Fibroblast of lung (primary cell): Measurements from ENCODE around the gene CUTA. TPM values are rescaled to one million over a fixed set of nuclear protein-coding genes. Genes with fewer than 3 reads are reported as not detected.

ENCODE experiments used
- DNase-seq, 2 donors: peaks; one replicate each; pipeline versions ENCODE4 v3.0.0 to v3.0.0-alpha.2; 2010; ENCODE audit warnings: low read depth in 2 of 2
- H2AFZ ChIP-seq: 2 replicates; pipeline ENCODE4 v1.5.1; 2012; ENCODE audit warnings: low read length, control low read depth, inconsistent platforms
- H3K27ac ChIP-seq: 2 replicates; pipeline ENCODE4 v1.5.1; 2011; ENCODE audit warnings: low read length, control low read depth; ENCODE audit not compliant: insufficient read depth
- H3K27me3 ChIP-seq: 2 replicates; pipeline ENCODE4 v1.5.1; 2011; ENCODE audit warnings: mild to moderate bottlenecking, low read length; ENCODE audit not compliant: control insufficient read depth, insufficient read depth
- H3K36me3 ChIP-seq: 2 replicates; pipeline ENCODE4 v1.5.1; 2011; ENCODE audit warnings: low read length; ENCODE audit not compliant: control insufficient read depth, insufficient read depth
- H3K4me1 ChIP-seq: 2 replicates; pipeline ENCODE4 v1.5.1; 2011; ENCODE audit warnings: low read length; ENCODE audit not compliant: control insufficient read depth, insufficient read depth; ENCODE audit errors: extremely low read depth
- H3K4me2 ChIP-seq: 2 replicates; pipeline ENCODE4 v1.5.1; 2011; ENCODE audit warnings: low read length, control low read depth; ENCODE audit not compliant: insufficient read depth; ENCODE audit errors: extremely low read depth
- H3K4me3 ChIP-seq, 4 experiments: fragments of 200-600 bp in 1 of 4; sonication (generic) in 1 of 4; replicated peaks in 1 of 4; 2 replicates each; pipeline ENCODE4 v1.5.1; 2011 to 2016; ENCODE audit warnings: low read length in 4 of 4, low read depth in 3 of 4, mild to moderate bottlenecking in 3 of 4, control low read depth in 2 of 4, inconsistent platforms in 1 of 4, mixed read lengths in 1 of 4; ENCODE audit not compliant: insufficient read depth in 1 of 4; ENCODE audit errors: control extremely low read depth in 1 of 4
- H3K79me2 ChIP-seq: 2 replicates; pipeline ENCODE4 v1.5.1; 2012; ENCODE audit warnings: mild to moderate bottlenecking, low read length, inconsistent platforms; ENCODE audit not compliant: control insufficient read depth, insufficient read depth
- H3K9ac ChIP-seq: 2 replicates; pipeline ENCODE4 v1.5.1; 2011; ENCODE audit warnings: mild to moderate bottlenecking, low read length, control low read depth; ENCODE audit not compliant: insufficient read depth
- H3K9me3 ChIP-seq: 2 replicates; pipeline ENCODE4 v1.5.1; 2012; ENCODE audit warnings: low read depth, low read length; ENCODE audit not compliant: control insufficient read depth, insufficient read depth
- H4K20me1 ChIP-seq: 2 replicates; pipeline ENCODE4 v1.5.1; 2011; ENCODE audit warnings: low read length; ENCODE audit not compliant: control insufficient read depth, insufficient read depth; ENCODE audit errors: extremely low read depth
- EZH2 ChIP-seq: IDR thresholded peaks from 2 replicates; pipeline ENCODE4 v1.5.1; 2012; ENCODE audit warnings: low read length, control low read depth, mild to moderate bottlenecking; ENCODE audit errors: missing control alignments
- polyA plus RNA-seq, 2 donors: library from polyadenylated mRNA; depleted of rRNA in 1 of 2; stranded (reverse) in 1 of 2; unstranded in 1 of 2; fragments of >200 nt; gene quantifications; 2 replicates each; pipeline ENCODE4 v1.2.1, GENCODE V29; 2011 to 2012; ENCODE audit warnings: missing spikeins in 1 of 2
- total RNA-seq: library from RNA; depleted of rRNA; stranded (reverse); fragments of >200 nt; gene quantifications from 2 replicates; pipeline ENCODE4 v1.2.1, GENCODE V29; 2014
- TF ChIP-seq, protein P1 (sequence below), 2 donors: IDR thresholded peaks in 1 of 2; conservative IDR thresholded peaks in 1 of 2; 1 replicate in 1 of 2; 2 replicates in 1 of 2; pipeline ENCODE4 v1.5.1; 2011 to 2012; ENCODE audit warnings: low read length in 2 of 2, control low read depth in 1 of 2, inconsistent platforms in 1 of 2, low read depth in 1 of 2, mild to moderate bottlenecking in 1 of 2

Gene CUTA
- total and polyA plus RNA-seq, 2 donors (not counting 1 experiment from before 2014, with no cell fraction given) = 127 to 264 TPM

DNA sequence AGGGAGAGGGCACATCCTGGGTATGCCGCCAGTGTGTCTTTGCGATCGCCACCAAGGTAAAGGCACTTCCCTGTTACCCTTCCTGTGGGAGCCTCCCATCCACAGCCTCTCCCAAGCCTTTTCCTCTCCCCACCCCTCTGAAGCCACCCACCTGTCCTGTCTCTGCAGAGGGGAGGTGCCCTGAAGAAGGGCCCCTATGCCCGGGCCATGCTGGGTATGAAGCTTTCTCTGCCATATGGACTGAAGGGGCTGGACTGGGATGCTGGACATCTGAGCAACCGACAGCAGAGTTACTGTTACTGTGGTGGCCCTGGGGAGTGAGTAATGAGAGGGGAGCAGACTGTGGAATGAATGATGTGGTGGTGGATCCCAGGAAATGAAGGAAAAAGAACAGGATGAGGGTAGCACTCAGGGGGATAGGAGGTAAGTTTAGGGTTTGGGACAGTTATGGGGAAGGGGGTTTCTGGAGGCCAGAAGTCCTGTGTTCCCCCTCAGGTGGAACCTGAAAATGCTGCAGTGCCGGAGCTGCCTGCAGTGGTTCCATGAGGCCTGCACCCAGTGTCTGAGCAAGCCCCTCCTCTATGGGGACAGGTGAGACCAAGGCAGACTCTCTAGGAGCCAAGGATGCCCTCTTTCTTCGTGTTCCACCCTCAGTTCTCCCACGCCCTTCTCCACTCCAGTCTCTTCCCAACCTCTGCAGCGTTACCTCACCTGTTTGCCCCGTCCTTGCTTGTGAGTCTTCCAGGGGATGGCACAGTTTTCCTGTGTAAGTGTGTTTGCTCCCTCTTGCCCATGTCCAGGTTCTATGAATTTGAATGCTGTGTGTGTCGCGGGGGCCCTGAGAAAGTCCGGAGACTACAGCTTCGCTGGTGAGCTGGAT, 4.4 kb downstream of the CUTA start:
- no peak overlapping the region for H3K4me3 ChIP-seq
- no peak for DNase-seq
- H3K4me1 ChIP-seq = peaks cover 19% of the 10 kb centered on the region

DNA sequence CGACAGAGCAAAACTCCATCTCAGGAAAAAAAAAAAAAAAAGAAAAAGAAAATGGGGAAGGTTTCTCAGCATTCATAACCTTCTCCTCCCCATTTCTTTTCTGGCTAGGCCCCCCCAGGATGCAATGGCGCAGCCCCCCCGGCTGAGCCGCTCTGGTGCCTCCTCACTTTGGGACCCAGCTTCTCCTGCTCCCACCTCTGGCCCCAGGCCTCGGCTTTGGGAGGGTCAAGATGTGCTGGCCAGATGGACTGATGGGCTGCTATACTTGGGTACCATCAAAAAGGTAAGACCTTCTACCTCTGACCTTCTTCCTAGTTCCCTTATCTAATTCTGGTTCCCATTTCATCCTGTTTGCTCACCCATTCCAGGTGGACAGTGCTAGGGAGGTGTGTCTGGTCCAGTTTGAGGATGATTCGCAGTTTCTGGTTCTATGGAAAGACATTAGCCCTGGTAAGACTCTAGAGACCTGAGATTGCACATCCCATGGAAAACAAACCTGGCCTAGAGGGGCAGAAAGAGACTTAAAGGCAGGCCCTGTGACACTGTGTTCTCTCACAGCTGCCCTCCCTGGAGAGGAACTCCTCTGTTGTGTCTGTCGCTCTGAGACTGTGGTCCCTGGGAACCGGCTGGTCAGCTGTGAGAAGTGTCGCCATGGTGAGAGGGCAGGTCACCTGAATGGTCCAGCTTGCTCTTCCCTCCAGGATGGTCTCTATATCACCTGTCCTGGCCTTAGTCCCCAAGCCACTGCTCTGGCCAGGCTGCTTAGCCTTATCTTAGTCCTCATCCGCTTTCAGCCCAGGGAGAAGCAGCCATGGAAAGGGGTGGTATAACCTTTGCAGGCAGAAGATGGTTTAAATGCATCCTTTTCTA, 5.5 kb downstream of the CUTA start:
- no peak for DNase-seq
- TF ChIP-seq EZH2 = no peak
- TF ChIP-seq, protein P1, sequence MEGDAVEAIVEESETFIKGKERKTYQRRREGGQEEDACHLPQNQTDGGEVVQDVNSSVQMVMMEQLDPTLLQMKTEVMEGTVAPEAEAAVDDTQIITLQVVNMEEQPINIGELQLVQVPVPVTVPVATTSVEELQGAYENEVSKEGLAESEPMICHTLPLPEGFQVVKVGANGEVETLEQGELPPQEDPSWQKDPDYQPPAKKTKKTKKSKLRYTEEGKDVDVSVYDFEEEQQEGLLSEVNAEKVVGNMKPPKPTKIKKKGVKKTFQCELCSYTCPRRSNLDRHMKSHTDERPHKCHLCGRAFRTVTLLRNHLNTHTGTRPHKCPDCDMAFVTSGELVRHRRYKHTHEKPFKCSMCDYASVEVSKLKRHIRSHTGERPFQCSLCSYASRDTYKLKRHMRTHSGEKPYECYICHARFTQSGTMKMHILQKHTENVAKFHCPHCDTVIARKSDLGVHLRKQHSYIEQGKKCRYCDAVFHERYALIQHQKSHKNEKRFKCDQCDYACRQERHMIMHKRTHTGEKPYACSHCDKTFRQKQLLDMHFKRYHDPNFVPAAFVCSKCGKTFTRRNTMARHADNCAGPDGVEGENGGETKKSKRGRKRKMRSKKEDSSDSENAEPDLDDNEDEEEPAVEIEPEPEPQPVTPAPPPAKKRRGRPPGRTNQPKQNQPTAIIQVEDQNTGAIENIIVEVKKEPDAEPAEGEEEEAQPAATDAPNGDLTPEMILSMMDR (conservative IDR thresholded peaks at IDR 0.05 in 1 of 2, IDR thresholded peaks at IDR 0.05 in 1 of 2; ENCODE audit: low read depth in 1 of 2, low read length in 2 of 2) = no peak
- H3K4me1 ChIP-seq = peaks cover 17% of the 10 kb centered on the region
- peaks cover 7% of the 10 kb centered on the region for H3K36me3 ChIP-seq
- H3K27ac ChIP-seq = no peak overlapping the region
- no peaks in the 10 kb centered on the region for H3K27me3 ChIP-seq
- H3K9ac ChIP-seq = no peak overlapping the region
- peaks cover 53% of the 10 kb centered on the region for H3K79me2 ChIP-seq
- H4K20me1 ChIP-seq = no peaks in the 10 kb centered on the region
- H3K4me3 ChIP-seq = peak overlapping the region in 2 of 4 experiments; percentile 11 to 78
- H3K4me2 ChIP-seq = peak overlapping the region; percentile 33
- no peaks in the 10 kb centered on the region for H3K9me3 ChIP-seq
- no peak overlapping the region for H2AFZ ChIP-seq

More for the DNA sequence above, 4.4 kb downstream of the CUTA start:
- no peak overlapping the region for H3K9ac ChIP-seq
- H2AFZ ChIP-seq = no peak overlapping the region
- H3K27me3 ChIP-seq = no peaks in the 10 kb centered on the region
- TF ChIP-seq, protein P1 (conservative IDR thresholded peaks at IDR 0.05 in 1 of 2, IDR thresholded peaks at IDR 0.05 in 1 of 2; ENCODE audit: low read depth in 1 of 2, low read length in 2 of 2) = no peak
- TF ChIP-seq EZH2 = no peak
- H3K36me3 ChIP-seq = peaks cover 7% of the 10 kb centered on the region
- H3K79me2 ChIP-seq = peaks cover 56% of the 10 kb centered on the region
- H3K4me2 ChIP-seq = no peak overlapping the region
- no peak overlapping the region for H3K27ac ChIP-seq
- H4K20me1 ChIP-seq = no peaks in the 10 kb centered on the region
- H3K9me3 ChIP-seq = no peaks in the 10 kb centered on the region

DNA sequence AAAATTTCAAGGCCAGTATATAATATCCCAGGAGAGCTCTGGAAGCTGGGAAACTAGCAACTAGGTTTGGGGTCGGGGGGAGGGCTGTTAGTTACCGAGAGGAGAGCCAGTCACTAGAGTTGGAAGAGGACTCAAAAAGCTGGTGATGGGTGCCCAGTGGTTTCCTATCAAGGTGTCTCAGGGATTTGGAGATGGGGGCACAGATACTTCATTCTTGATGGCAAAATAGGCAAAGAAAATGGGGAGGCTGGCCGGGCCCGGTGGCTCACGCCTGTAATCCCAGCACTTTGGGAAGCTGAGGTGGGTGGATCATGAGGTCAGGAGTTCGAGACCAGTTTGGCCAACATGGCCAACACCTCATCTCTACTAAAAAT, 6.3 kb downstream of the CUTA start:
- TF ChIP-seq EZH2 = no peak
- TF ChIP-seq, protein P1 (conservative IDR thresholded peaks at IDR 0.05 in 1 of 2, IDR thresholded peaks at IDR 0.05 in 1 of 2; ENCODE audit: low read depth in 1 of 2, low read length in 2 of 2) = no peak
- H3K4me1 ChIP-seq = peaks cover 17% of the 10 kb centered on the region
- H3K9ac ChIP-seq = peak overlapping the region; percentile 80
- H2AFZ ChIP-seq = no peak overlapping the region
- peak overlapping the region; percentile 80 for H3K27ac ChIP-seq
- peaks cover 46% of the 10 kb centered on the region for H3K79me2 ChIP-seq
- no peaks in the 10 kb centered on the region for H3K27me3 ChIP-seq
- H3K36me3 ChIP-seq = peaks cover 9% of the 10 kb centered on the region
- peak overlapping the region; percentile 65 to 79 (median 77) for H3K4me3 ChIP-seq
- H4K20me1 ChIP-seq = no peaks in the 10 kb centered on the region
- no peaks in the 10 kb centered on the region for H3K9me3 ChIP-seq
- peak overlapping the region; percentile 86 for H3K4me2 ChIP-seq
- DNase-seq = no peak
